SHP77 treated with DMSO at 0.1 percent for 48 hours (cell line): Measurements from ENCODE around the gene OLFML2A.
"Not testable (repeated sequence)": the region's sequence is repeated elsewhere in the genome, so short reads cannot be mapped to it uniquely, and the experiment has no call there.

ENCODE experiments used
- DNase-seq: peaks from one replicate; lab custom pipeline; 2025; lab: John Stamatoyannopoulos, UW

The OLFML2A gene

GRCh38 chr9:124776954-124777648 lies at the start of gene OLFML2A:
OLFML2A (plus strand) TSS chr9:124777133; CDS start chr9:124777271, 138 bp downstream.
- DNase-seq: no peak

- no peak for DNase-seq
These were observed 46.2 kb upstream of the OLFML2A start for GRCh38 chr9:124730772-124731171.

- DNase-seq: no peak
These were observed 42.8 kb upstream of the OLFML2A start for GRCh38 chr9:124733964-124734740.

- not testable (repeated sequence) for DNase-seq
These were observed 42.2 kb upstream of the OLFML2A start for GRCh38 chr9:124734741-124735083.

DNA sequence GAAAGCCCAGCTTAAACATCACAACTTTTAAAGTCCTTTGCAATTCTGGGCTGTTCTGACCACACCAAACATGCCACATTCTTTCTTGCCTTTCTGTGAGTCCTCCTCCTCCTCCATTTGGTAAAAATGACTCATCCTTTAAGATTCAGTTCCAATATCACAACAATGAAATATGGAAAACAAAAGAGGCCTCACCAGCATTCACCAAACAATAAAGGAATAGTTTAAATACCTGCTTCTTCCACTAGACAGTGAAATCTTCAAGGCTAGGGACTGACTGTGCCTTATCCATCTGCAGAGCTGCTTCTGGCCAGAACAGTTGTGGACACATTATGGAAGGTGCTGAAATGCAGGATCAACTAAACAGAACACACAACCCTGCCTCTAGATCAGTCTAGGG lies 41.8 kb upstream of the OLFML2A start:
- DNase-seq: no peak

GRCh38 chr9:124738075-124738474 lies 38.9 kb upstream of the OLFML2A start:
- DNase-seq: not testable (repeated sequence)

DNA sequence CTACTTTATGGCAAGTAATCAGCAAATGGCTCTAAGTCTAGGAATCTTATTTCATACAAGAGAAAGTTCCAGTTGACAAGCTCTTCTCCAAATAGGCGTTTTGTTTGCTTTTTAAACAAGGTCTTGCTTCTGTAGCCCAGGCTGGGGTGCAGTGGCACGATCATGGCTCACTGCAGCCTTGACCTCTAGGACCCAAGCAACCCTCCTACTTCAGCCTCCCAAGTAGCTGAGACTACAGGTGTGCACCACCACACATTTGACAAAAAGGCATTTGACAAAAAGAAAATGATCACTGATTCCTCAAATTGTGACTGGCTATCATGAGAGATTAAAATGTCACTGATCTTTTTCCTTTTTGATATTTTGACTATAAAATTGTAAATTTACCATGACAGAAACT lies 37.6 kb upstream of the OLFML2A start:
- no peak for DNase-seq

DNA sequence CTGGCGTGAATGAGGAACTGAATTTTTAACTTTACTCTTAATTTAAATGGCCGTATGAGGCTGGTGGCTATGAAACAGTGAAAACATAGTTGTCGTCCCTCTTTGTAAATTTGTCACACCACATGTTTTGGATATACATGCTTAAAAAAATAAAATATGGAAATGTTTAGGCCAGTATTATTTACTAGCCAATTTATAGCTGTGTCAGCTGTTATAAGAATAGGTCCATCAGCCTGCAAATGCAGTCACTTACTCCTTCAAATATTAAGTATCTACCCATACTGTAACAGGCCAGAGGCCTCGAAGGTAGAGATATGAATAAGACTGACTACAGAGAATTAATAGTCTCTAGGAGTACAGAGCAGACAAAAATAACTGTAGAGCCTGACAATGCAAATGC lies 35.8 kb upstream of the OLFML2A start:
- no peak for DNase-seq

DNA sequence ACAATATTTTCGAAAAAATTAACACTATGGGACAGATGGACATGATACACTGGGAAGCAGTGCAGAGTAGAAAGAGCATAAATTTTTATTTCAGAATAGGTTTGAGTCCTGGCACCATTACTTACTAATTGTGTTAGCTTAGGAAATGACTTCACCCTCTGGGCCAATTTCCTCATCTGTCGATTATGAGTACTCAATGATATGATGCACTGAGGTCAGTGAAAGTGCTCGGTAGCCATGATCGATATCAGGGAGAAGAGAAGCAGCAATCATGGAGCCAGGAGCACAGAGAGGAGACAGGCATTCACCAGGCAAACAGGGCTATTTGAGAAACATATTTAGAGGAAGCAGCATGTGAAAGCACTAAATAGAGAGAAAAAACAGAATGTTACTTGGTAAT lies 35.3 kb upstream of the OLFML2A start:
- DNase-seq: no peak

GRCh38 chr9:124742940-124743339 lies 34.0 kb upstream of the OLFML2A start:
- DNase-seq: no peak

DNA sequence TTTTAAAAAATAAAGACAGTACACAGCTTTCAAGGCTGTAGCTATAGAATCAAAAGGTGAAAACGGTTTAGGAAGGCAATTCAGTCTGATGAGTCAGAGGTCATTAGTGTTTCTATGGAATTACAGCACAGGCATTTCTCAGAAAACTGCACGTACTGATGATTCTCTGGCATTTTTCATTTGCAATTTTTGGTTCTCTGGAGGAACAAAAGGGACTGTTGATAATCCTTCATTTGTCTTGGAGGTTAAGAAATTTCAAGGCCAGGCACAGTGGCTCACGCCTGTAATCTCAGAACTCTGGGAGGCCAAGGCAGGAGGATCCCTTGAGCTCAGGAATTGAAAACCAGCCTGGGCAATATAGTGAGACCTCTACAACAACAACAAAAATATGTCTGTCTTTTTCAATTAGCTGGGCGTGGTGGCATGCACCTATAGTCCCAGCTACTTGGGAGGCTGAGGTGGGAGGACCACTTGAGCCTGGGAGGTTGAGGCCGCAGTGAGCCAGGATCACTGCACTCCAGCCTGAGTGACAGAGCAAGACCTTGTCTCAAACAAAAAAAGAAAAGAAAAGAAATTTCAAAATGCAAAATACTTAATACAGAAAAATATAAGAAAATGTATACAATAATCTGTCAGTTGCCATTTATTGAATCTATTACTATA lies 33.1 kb upstream of the OLFML2A start:
- DNase-seq: no peak

DNA sequence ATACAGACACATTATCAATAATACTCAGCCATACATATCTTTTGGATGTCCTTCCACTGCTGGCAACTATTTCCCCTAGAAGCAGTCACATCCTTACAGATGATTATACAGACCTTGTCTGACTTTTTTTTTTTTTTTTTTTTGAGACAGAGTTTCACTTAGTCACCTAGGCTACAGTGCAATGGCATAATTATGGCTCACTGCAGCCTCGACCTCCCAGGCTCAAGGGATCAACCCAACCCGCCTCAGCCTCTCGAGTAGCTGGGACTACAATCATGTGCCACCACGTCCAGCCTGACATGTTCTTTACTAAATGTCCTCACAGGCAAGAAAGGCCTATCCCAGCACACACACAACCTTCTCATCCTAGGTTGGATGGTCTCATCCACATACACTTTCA lies 29.9 kb upstream of the OLFML2A start:
- DNase-seq: no peak

DNA sequence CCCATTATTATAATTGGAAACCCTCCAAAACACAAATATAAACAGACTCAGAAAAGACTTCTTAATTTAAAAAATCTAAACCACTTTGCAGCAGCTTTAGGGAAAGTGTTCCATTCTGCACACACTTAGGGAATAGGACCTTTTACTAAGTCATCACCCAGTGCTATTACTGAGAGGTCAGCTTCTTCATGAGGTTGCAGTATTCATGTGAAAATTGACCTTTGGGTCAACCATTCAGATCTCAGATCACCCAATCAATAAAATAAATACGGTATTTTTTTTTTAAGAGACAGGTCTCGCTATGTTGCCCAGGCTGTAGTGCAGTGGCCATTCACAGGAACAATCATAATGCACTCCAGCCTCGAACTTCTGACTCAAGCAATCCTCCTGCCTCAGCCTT lies 27.6 kb upstream of the OLFML2A start:
- no peak for DNase-seq

DNA sequence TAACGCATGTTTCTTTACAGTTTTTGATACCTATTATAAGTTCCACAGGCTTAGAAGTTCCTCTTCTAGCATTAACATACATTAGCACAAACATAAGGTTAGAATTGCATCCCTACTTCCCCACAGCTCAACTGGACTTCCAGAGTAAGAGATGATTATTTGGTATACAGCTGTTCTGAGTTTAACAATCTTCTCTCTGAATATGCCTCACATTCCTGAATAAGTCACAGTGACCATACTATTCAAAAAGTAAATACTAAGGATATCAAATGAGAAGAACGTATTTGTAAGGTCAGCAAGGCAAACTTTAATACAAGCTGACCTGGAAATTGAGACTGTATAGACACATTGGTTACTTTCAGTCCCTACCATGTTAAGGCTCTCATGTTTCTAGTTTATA lies 27.2 kb upstream of the OLFML2A start:
- no peak for DNase-seq

GRCh38 chr9:124752967-124753366 lies 24.0 kb upstream of the OLFML2A start:
- no peak for DNase-seq

DNA sequence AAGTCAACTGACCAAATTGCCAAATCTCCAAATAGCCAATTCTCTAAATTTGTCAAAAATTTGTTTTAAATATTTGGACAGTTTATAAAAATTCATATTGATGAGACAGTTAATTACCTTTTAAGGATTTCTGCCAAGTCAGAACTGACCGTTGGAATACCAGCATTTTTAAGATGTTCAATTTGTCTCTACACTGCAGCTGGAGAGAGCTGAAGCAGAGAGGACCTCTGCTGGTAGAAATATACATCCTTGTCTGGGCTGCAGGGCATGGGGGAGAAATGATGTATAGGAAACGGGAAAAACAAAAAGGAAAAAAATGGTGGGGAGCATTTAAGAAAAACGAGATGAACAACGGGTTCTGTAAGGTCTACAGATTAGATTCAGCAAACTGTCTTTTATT lies 22.6 kb upstream of the OLFML2A start:
- no peak for DNase-seq

- DNase-seq: no peak
These were observed 21.9 kb upstream of the OLFML2A start for GRCh38 chr9:124755061-124755460.

DNA sequence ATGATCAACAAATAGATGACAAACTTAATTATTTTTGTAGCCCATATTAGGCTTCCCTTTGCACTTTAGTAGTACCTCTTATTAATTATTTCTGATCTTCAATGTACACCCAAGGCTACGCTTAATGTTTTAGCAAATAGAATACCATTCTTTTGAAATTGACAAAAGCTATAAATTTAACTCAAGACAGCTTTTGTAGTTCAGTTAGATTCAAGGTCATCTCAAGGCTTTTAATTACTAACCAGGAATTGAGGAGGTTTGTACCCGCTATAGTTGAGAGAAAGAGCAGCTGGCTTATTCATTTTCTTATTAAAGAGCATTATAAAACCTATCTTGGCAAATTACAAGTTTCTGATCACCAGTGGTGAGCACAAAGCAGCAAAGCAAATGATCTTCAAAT lies 20.9 kb upstream of the OLFML2A start:
- no peak for DNase-seq

DNA sequence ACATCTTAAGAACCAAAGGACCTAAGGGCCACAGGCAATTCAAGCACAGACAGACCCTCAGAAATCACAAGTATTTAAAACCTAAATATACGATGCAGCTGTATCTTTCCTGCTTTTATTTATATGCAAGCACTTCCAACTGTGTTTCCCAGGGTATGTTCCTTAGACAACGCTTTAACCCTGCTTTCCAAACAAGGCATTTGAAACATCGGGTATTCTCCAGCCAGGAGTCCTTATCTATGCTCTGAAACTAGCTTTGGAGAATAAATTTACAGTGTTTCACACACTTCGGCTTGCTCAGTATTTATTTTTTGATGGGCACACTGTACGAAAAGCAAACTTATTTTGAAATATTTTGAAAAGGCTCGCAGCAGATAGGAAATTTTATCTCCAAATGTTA lies 19.3 kb upstream of the OLFML2A start:
- DNase-seq: no peak

GRCh38 chr9:124758061-124758460 lies 18.9 kb upstream of the OLFML2A start:
- no peak for DNase-seq

GRCh38 chr9:124758691-124759090 lies 18.2 kb upstream of the OLFML2A start:
- DNase-seq: no peak

DNA sequence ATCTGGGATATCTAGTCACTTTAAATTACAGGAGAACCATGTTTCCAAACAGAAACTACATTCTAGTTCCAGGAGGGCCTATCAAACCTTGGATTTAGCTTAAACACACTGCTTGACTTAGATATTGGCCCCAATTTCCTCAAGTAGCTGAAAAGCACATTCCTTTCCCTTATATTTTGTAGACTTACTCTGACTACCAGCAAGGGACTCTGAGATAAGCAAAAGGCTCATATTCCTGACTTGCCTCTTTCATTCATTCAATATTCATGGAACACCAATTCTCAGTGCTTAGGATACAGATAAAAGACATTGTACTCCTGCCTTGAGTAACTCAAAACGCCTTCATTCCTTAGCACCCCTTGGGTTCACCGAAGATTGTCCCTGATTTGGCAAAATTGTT lies 17.6 kb upstream of the OLFML2A start:
- DNase-seq: no peak

- no peak for DNase-seq
These were observed 16.2 kb upstream of the OLFML2A start for GRCh38 chr9:124760719-124761118.
